GM18526 (cell line): ENCODE results near the gene XYLB.

ENCODE experiments used
- POLR2A ChIP-seq: IDR thresholded peaks from 3 replicates; pipeline ENCODE4 v1.6.1; 2011; ENCODE audit not compliant: insufficient read length; ENCODE audit errors: extremely low read depth

The XYLB gene

DNA sequence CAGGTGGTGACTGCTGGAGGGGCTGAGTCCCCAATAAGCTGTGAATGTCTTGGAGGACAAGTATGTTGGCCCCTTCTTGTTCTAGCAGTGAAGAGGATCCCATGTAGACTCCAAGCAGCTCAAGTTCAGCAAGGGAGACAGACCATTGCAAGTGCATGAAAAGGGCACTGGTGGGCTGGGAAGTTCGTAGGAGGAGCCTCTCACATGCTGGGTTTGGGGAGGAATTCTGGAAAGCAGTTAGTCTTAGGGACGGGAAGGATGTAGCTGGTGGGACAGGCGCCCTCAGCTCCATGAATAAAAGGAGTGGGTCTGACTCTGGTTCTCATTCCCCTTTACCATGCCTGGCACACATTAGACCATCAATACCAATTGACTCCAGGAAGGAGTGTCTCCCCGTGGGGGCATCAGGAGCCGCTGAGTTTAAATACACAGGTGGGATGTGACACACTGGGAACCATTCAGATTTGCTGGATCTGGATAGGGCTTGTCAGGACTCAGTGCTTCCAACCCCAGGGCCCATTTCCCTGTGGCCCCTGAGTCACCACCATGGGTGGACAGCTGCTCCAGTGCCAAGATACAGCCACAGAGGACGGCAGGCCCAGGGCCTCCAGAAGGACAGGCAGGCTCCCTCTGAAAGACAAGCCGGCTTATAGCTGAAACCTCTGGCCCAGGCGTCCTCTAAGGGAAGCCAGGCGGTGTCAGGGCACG lies 552 bp upstream of the XYLB start:
- TF ChIP-seq POLR2A, result no peak

DNA sequence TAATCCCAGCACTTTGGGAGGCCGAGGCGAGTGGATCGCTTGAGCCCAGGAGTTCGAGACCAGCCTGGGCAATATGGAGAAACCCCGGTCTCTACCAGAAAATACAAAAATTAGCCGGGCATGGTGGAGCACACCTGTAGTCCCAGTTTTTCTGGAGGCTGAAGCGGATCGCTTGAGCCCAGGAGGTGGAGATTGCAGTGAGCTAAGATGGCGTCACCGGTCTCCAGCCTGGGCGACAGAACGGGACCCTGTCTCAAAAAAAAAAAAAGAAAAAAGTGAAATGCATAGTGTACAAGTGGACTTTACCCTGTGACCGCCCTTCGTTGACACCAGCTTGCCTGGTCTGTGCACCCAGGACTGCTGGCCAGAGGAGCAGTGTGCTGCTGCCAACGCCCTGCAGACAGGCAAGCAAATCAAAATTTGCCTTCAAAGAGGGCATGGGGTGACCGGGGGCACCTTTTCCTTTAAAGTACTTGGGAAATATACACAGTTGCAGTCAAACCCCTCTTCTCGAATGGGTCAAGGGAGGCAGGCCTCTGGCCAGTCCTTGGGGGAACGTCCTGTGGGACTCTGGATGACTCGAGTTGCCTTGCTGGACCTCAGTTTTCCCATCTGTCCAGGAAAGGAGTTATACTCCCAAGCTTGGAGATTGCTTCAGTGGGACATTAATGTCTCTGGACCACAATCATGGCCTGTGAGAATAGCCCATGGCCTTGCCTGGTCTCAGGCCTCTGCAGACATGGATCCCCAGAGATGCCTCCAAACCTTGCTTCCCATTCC lies 1.0 kb downstream of the XYLB start:
- no peak for TF ChIP-seq POLR2A

DNA sequence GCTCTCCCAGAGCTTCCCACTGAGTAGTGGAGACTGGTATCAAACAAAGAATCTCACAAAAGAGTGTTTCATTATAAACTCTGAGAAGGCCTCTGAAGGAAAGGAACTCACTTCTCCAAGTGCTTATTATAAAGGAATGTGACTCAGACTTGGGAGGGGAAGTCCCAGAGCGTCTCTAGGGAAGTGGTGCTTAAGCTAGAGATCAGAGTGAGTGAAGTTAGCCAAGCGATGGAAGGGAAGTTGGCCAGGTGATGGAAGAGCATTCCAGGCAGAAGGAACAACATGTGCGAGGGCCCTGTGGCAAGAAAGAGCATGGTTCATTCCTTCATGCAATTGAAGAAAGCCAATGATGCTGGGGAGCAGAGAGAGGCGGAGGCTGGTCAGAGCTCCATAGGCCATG lies 2.3 kb downstream of the XYLB start:
- no peak for TF ChIP-seq POLR2A

DNA sequence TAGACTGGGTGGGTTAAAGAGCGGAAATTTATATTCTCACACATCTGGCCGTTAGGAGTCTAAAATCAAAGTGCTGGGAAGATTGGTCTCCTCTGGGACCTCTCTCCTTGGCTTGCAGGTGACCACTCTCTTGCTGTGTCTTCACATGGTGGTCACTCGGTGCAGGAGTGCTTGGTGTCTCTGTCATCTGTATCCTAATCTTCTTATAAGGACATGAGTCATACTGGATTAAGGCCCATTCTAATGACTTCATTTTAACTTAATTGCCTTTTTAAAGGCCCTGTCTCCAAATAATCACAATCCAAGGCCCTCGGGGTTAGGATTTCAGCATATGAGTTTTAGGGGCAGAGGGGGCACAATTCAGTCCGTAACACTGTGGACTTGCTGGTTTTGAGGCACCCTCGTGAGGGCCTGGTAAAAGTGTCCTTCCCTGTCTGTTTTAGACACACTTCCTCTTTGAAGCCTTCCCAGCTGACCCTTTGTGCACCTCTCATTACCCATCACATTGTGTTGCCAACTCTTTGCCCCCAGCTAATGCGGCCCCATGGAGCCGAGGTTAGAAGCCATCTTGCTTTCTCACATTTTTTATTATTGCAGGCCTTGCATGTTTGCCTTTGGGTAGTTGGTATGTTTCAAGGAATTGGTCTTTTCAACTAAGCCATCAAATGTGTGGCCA lies 3.2 kb downstream of the XYLB start:
- no peak for TF ChIP-seq POLR2A

DNA sequence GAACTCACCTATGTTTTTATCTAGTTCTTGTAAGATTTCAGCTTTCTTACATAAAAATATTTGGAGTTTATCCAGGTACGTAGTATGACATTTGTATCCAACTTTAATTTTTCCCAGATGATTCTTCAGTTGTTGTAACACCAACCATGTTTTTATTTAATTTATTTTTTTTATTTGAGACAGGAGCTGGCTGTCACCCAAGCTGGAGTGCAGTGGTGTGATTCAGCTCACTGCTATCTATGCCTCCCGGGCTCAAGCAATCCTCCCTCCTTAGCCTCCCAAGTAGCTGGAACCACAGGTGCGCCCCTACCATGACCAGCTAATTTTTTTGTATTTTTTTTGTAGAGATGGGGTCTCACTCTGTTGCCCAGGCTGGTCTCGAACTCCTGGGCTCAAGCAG lies 6.6 kb downstream of the XYLB start:
- TF ChIP-seq POLR2A, result no peak

DNA sequence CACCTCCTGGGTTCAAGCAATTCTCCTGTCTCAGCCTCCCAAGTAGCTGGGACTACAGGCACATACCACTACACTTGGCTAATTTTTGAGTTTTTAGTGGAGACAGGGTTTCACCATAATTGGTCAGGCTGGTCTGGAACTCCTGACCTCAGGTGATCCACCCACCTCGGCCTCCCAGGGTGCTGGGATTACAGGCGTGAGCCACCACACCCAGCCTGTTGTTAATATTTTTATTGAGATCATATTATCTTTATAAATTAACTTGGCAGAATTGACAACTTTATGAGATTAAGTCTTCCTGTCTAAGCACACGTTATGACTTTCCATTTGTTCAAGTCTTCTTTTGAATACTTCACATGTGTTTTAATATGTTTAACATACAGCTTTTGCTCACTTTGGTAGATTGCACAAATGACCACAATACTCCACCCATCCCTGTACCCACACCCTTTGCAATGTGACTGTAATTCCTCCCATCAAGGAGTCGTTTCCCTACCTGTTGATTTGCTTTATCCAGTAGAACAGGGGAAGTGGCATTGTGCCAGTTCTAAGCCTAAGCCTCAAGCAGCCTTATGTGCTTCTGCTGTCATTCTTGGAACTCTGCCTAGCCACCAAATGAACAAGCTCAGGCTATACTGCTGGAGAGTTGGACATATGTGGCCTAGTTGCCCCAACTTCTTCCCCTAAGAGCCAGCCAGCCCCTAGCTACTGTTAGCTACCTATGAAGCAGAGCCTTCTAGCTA lies 8.2 kb downstream of the XYLB start:
- no peak for TF ChIP-seq POLR2A

DNA sequence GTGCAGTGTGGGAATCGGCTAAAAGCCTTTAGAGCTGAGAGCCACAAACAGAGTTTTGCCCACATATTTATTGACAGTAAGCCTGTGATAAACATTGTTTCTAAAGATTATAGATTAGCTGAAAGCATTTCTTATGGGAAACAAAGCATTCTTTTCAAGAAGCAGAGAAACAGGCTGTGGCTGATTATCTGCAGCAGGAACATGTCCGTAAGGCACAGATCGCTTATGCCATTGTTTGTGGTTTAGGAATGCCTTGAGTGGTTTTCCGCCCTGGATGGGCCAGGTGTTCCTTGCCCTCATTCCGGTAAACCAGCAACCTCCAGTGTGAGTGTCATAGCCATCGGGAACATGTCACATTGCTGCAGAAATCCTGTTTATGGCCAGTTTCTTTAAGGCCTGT lies 12.5 kb downstream of the XYLB start:
- TF ChIP-seq POLR2A, result no peak

DNA sequence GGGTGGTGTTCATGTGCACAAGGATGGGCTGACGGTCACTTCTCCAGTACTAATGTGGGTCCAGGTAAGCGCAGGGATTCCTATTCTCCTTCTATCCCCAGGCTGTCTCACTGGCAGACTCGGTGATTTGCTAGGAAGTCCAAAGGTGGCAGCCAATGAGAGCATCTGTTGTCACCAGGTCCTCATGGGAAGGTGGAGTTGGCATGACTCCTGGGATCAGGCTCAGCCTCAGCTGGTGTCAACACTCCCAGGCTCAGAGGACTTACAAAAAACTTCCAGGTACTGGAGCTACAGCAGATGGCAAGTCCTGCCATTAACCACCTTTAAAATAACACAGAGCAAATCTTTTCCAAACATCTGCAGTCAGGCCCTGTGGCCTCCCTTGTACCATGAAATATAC lies 13.8 kb downstream of the XYLB start:
- TF ChIP-seq POLR2A, result no peak

DNA sequence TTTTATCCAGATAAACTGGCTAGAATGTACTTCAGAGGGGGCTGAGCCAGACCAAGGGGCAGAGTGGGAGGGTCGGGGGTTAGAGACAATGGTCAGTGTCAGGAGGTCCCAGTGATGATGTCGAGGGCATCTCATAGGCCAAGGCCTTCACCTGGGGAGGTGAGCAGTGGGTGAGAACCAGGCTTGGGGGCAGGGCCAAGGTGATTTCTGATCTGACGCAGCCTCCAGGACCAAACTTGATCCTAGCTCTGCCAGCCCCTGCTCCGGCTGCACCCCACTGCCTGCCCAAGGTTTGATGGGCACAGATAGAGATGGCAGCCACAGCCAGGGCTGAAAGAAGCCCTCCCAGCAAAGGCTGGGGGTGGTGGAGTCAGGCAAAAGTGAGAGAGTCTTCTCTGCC lies 14.9 kb downstream of the XYLB start:
- TF ChIP-seq POLR2A, result no peak

DNA sequence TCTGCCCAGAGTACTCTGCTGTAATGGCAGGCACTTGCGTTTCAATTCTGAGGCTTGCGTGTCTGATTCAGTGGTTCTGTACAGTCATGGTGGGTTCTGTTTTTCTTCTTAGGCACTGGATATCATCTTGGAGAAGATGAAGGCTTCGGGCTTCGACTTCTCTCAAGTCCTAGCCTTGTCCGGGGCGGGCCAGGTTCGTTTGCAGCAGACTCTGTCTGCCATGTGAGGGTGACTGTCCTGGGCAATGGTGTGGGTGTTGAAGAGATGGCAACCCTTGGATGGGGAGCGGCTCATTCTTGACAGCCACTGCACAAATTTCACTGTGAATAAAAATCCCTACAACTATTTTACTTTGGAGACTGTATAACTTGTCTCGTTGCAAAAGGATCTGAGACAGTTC lies 16.2 kb downstream of the XYLB start:
- TF ChIP-seq POLR2A, result no peak

DNA sequence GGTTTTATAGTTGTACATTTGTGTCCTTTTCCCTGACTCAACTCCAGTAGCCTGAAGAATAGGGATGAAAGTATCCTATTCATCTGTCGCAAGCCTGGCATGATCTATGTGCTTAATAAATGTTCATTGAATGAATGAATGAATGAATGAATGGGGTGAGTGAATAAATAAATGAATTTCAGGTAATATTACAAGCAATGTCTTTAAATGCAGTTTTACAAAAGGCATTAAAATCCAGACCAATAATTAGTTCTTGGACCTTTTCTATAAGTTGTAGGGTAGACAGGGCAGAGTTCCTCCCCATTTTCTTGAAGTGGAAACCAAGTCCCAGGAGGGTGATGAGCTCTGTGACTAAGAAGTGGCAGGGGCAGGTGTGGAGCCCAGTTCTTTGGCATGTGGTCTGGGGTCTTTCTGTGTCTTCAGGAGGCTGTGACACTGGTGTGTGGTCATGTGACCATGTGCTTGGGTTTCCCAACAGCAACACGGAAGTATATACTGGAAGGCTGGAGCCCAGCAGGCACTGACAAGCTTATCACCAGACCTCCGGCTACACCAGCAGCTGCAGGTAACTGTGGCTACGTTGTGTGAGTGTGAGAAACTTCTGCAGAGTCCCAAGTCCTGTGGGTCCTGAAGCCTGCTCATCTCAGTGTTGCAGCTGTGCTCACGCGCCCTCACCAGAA lies 18.3 kb downstream of the XYLB start:
- TF ChIP-seq POLR2A, result no peak

DNA sequence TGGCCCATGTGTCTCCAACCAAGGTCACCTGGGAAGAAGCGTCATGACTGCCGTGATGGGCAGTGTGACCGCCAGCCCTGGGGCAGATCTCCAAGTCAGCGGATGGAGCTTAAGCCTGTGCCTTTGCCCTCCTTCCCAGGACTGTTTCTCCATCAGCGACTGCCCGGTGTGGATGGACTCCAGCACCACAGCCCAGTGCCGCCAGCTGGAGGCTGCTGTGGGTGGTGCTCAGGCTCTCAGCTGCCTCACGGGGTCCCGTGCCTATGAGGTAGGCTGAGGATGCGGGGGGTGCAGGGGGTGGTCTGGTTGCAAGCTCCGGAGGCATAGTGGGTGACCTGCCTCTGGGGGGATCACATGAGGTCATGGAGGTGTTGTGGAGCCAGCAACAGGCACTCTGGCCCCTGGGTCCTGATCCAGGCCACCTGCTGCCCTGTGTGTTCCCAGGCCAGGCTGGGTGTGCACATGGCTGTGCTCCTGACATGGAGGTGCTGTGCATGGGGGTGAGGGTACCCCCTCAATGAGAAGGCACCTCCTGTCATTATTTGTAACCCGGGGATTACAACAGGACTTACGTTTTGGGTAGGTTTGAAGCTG lies 19.0 kb downstream of the XYLB start:
- TF ChIP-seq POLR2A, result no peak

DNA sequence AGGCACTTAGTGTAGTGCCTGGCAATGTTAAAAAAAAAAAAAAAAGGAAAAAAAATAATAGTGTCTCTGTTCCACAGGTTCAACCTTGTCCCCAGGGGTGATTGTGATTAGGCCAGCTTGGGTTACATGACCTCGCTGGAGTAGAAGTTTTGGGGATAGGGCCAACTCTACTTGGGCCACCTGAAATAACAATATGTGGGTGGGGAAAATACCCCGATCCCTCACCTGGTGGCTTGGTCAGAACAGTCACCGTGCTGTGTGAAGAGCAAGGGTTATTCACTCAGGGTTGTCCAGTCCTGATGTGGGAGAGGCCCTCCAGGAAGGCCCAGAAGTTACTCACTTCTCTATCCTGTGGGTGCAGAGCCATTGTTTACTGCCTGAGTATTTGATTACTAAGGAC lies 19.5 kb downstream of the XYLB start:
- TF ChIP-seq POLR2A, result no peak

DNA sequence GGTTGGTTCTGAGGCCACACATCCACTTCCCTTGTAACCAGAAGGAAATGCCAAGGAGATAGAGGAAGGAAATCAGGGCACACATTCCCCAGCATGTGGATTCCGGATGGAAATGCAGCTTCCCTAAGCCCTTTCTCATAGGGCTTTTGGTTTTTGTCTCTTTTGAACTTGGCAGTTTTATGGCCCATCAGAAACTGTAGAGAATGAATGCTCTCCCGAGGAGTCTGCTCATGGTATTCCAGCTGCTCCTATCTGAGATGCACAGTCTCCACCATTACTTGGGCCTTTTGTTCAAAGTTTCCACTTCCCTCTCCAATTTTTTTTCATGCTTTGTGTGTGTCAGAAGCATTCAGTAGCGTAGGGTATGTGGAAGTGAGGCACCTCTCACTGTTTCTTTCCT lies 21.2 kb downstream of the XYLB start:
- no peak for TF ChIP-seq POLR2A

DNA sequence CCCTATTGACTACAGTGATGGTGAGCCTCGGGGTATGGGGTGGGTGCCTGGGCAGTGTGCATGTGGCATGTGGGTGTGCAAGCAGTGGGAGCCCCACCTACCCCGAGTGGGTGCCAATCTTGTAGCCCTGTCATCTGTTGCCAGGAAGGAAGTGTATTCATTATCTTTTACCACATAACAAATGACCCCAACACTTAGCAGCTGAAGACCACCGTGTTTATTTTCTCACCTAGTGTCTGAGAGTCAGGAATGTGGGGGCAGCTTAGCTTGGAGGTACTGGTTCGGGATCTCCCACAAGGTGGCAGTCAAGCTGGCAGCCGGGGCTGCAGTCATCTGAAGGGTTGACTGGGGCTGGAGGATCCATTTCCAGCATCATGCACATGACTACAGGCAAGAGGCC lies 21.7 kb downstream of the XYLB start:
- TF ChIP-seq POLR2A, result no peak

DNA sequence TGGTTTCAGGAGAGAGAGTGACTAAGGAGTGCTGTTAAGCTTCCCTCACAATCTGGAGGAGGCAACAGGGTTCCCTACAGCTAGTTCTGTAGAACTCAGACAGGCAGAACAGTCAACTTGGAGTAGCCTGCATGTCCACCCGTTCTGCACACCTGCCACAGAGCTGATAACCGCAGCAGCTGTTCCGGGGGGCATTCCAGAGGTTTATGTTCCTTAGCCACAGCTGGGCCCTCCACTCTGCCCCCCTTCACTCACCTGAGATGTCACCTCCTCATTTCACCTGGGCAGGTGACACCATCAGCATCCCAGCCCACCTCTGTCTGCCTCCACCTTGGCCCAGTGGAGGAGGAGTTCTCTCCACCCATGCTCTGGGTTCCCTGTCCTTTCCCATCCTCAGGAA lies 22.6 kb downstream of the XYLB start:
- TF ChIP-seq POLR2A, result no peak
